Retinal pigment epithelial cell (primary cell): Measurements from ENCODE around the gene SMCO3.

Experiments
- DNase-seq: peaks from one replicate; pipeline ENCODE4 v3.0.0-alpha.2; 2010; ENCODE audit warnings: low read depth
- H3K4me3 ChIP-seq: 2 replicates; pipeline ENCODE4 v1.5.1; 2011; ENCODE audit warnings: mild to moderate bottlenecking, low read length, control low read depth, moderate library complexity
- TF ChIP-seq, protein P1 (sequence below): conservative IDR thresholded peaks from 2 replicates; pipeline ENCODE4 v1.5.1; 2011; ENCODE audit warnings: low read depth, low read length, control low read depth, inconsistent platforms

The SMCO3 gene

GRCh38 chr12:14814014-14814413, at the start of gene SMCO3:
Gene SMCO3, minus strand, starts transcription at chr12:14814182. Its CDS starts 7,502 bp downstream, at chr12:14806680.
- no peak within 1 kb of the TSS for H3K4me3 ChIP-seq
- no peak for DNase-seq
- TF ChIP-seq, protein P1, sequence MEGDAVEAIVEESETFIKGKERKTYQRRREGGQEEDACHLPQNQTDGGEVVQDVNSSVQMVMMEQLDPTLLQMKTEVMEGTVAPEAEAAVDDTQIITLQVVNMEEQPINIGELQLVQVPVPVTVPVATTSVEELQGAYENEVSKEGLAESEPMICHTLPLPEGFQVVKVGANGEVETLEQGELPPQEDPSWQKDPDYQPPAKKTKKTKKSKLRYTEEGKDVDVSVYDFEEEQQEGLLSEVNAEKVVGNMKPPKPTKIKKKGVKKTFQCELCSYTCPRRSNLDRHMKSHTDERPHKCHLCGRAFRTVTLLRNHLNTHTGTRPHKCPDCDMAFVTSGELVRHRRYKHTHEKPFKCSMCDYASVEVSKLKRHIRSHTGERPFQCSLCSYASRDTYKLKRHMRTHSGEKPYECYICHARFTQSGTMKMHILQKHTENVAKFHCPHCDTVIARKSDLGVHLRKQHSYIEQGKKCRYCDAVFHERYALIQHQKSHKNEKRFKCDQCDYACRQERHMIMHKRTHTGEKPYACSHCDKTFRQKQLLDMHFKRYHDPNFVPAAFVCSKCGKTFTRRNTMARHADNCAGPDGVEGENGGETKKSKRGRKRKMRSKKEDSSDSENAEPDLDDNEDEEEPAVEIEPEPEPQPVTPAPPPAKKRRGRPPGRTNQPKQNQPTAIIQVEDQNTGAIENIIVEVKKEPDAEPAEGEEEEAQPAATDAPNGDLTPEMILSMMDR = no peak

- TF ChIP-seq, protein P1 = no peak
- no peak for DNase-seq
- no peak overlapping the region for H3K4me3 ChIP-seq
Observed at GRCh38 chr12:14860490-14860889, 46.5 kb upstream of the SMCO3 start.

- no peak for DNase-seq
- H3K4me3 ChIP-seq = no peak overlapping the region
- TF ChIP-seq, protein P1 = no peak
Observed at GRCh38 chr12:14858513-14858912, 44.5 kb upstream of the SMCO3 start.

DNA sequence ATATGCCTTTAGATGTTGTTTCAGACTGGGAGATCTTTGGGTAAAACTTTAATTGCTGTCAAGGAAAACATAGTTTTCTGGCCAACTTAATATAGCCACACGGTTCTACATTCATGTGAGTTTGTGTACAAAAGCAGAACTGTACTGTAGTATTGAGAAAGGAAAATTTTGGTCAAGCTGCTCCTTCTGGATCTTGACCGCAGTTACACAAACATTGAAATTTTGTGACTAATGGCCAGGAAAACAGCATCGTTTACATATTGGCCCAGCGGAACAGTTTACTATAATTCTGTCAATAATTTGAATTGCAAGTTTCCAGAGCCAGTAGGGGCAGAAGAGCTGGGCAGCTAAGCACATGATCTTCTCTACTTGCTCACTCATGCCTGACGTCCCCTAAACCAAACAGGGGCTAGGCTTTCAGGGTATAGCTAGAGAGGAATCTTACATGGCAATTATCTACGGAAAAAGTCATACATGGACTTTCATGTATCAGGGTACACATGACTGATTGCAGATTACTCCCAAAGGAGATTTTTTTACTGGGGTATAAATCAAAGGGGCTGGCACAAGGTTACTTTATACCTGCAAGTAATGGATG, 40.7 kb upstream of the SMCO3 start:
- no peak for DNase-seq
- TF ChIP-seq, protein P1 = no peak
- no peak overlapping the region for H3K4me3 ChIP-seq

GRCh38 chr12:14853961-14854360, 40.0 kb upstream of the SMCO3 start:
- DNase-seq = no peak
- H3K4me3 ChIP-seq = no peak overlapping the region
- TF ChIP-seq, protein P1 = no peak

GRCh38 chr12:14852880-14853279, 38.9 kb upstream of the SMCO3 start:
- TF ChIP-seq, protein P1 = no peak
- no peak for DNase-seq

GRCh38 chr12:14850929-14851663, 37.1 kb upstream of the SMCO3 start:
- H3K4me3 ChIP-seq = no peak overlapping the region
- no peak for DNase-seq
- TF ChIP-seq, protein P1 = no peak

More at GRCh38 chr12:14852880-14853279, 38.9 kb upstream of the SMCO3 start:
- no peak overlapping the region for H3K4me3 ChIP-seq
